Esophagus squamous epithelium (tissue), 4 donors: ENCODE measurements around the gene TBX5.

Experiments used
- CTCF ChIP-seq, 6 experiments: fragments of 450-650 bp in 4 of 6; fragments of 200-600 bp in 2 of 6; sonication (generic) in 2 of 6; IDR thresholded peaks; one replicate each; pipeline ENCODE4 v1.5.1; 2016 to 2019; ENCODE audit warnings: antibody characterized with exemption in 6 of 6, mild to moderate bottlenecking in 4 of 6, moderate library complexity in 4 of 6
- POLR2A ChIP-seq, 4 donors: fragments of 450-650 bp; IDR thresholded peaks; one replicate each; pipeline ENCODE4 v1.6.1; 2017; ENCODE audit warnings: antibody characterized with exemption in 4 of 4, mild to moderate bottlenecking in 4 of 4, moderate library complexity in 3 of 4

- TF ChIP-seq CTCF (IDR thresholded peaks at IDR 0.05): no peak
- TF ChIP-seq POLR2A (IDR thresholded peaks at IDR 0.05): no peak
These were observed 100.5 kb downstream of the TBX5 start for GRCh38 chr12:114305446-114305845.
